ENCODE data around the gene RC3H1.

DNA sequence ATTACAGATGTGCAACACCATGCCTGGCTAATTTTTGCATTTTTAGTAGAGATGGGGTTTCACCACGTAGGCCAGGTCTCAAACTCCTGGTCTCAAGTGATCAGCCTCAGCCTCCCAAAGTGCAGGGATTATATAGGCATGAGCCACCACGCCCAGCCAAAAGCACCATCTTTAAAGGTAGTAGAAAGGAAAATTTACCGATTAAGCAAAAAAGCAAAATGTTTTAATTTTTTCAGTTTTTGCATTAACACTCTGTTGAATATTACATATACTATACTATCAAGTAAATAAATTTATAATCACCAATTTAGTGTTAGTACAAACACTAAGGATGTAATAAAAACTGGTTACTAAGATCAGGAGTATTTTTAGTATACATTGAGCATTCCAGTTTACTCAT is 20.6 kb downstream of the RC3H1 start:
- TF ChIP-seq POLR2AphosphoS5 (IDR thresholded peaks at IDR 0.05; ENCODE audit: low read depth, low read length) (no peak), TAF1 (IDR thresholded peaks at IDR 0.05; ENCODE audit: borderline replicate concordance, low read depth, low read length) (no peak)
